HepG2 (cell line): Measurements from ENCODE around the gene RARA. TPM values are rescaled to one million over a fixed set of nuclear protein-coding genes. Genes with fewer than 3 reads are reported as not detected.
A peak's percentile ranks its signal among the peaks of the same experiment; 100 is the strongest.

Experiments
- IKZF1 ChIP-seq: fragments of 450-650 bp; IDR thresholded peaks from 2 replicates; pipeline ENCODE4 v1.7.1; 2016
- MED1 ChIP-seq: sonication (generic); formaldehyde crosslinking; IDR thresholded peaks from 2 replicates; pipeline ENCODE4 v1.4.0; 2020; ENCODE audit warnings: missing genetic modification reagents
- MXI1 ChIP-seq: IDR thresholded peaks from 3 replicates; pipeline ENCODE4 v1.6.1; 2012; ENCODE audit warnings: low read depth, low read length, inconsistent platforms, borderline replicate concordance
- NFKBIZ ChIP-seq: IDR thresholded peaks from 2 replicates; pipeline ENCODE4 v1.6.1; 2018; ENCODE audit warnings: missing genetic modification reagents, missing compliant biosample characterization
- SMC3 ChIP-seq: IDR thresholded peaks from 2 replicates; pipeline ENCODE4 v1.6.1; 2011; ENCODE audit warnings: low read length, improper control_type of control experiment
- SMYD3 ChIP-seq: sonication (generic); formaldehyde crosslinking; IDR thresholded peaks from 2 replicates; pipeline ENCODE4 v1.8.1; 2023; ENCODE audit warnings: mild to moderate bottlenecking, missing genetic modification reagents
- STAT5B ChIP-seq: sonication (generic); formaldehyde crosslinking; IDR thresholded peaks from 2 replicates; pipeline ENCODE4 v1.4.0; 2020; ENCODE audit warnings: missing genetic modification reagents
- TCF7L2 ChIP-seq: IDR thresholded peaks from 2 replicates; pipeline ENCODE4 v1.6.1; 2011; ENCODE audit warnings: mild to moderate bottlenecking, low read depth, low read length, moderate library complexity
- THYN1 ChIP-seq: sonication (generic); formaldehyde crosslinking; IDR thresholded peaks from 2 replicates; pipeline ENCODE4 v1.8.1; 2023; ENCODE audit warnings: low read depth, mild to moderate bottlenecking, moderate library complexity, missing genetic modification reagents, borderline replicate concordance
- U2AF1 ChIP-seq: fragments of 200-400 bp; formaldehyde crosslinking; optimal IDR thresholded peaks from 2 replicates; pipeline ENCODE3; 2017; ENCODE audit warnings: mild to moderate bottlenecking, low read depth, low read length
- ZFP36 ChIP-seq: fragments of 150-350 bp; IDR thresholded peaks from 2 replicates; pipeline ENCODE4 v1.6.1; 2018; ENCODE audit warnings: borderline replicate concordance, low read length, low read depth; ENCODE audit not compliant: partially characterized antibody
- ZNF496 ChIP-seq: sonication (generic); formaldehyde crosslinking; IDR thresholded peaks from 2 replicates; pipeline ENCODE4 v1.8.1; 2023; ENCODE audit warnings: mild to moderate bottlenecking, moderate library complexity, missing genetic modification reagents; ENCODE audit not compliant: insufficient replicate concordance
- ZNF713 ChIP-seq: sonication (generic); formaldehyde crosslinking; IDR thresholded peaks from 2 replicates; pipeline ENCODE4 v1.4.0; 2020; ENCODE audit warnings: mild to moderate bottlenecking, missing genetic modification reagents
- ZNF766 ChIP-seq: sonication (generic); formaldehyde crosslinking; IDR thresholded peaks from 2 replicates; pipeline ENCODE4 v1.5.0; 2020; ENCODE audit warnings: missing genetic modification reagents, borderline replicate concordance
- polyA plus RNA-seq, 8 experiments: library from polyadenylated mRNA; depleted of rRNA in 3 of 8; stranded (reverse) in 7 of 8; unstranded in 1 of 8; fragments of >200 nt; fragmentation: Illumina TruSeq in 4 of 8; extraction: Trizol in 4 of 8; gene quantifications; 2 replicates each; pipeline versions ENCODE4 v1.2.1 to v1.2.3, GENCODE V29; 2011 to 2016; ENCODE audit warnings: low read depth in 4 of 8, missing spikeins in 1 of 8, mixed read lengths in 1 of 8; ENCODE audit not compliant: insufficient read depth in 1 of 8
- total RNA-seq, 5 experiments: library from RNA; depleted of rRNA; stranded (reverse); fragments of >200 nt; fragmentation: Illumina TruSeq; extraction: Trizol; gene quantifications; 2 replicates each; pipeline ENCODE4 v1.2.3, GENCODE V29; 2016; ENCODE audit warnings: low read depth in 1 of 5
- TF ChIP-seq, protein P1 (sequence below): sonication (generic); formaldehyde crosslinking; IDR thresholded peaks from 2 replicates; pipeline ENCODE4 v1.4.0; 2020; ENCODE audit warnings: mild to moderate bottlenecking, missing genetic modification reagents
- TF ChIP-seq, protein P2 (sequence below), 2 experiments: sonication (generic) in 1 of 2; formaldehyde crosslinking in 1 of 2; IDR thresholded peaks; 2 replicates each; pipeline versions ENCODE4 v1.4.0 to v1.6.1; 2016 to 2020; ENCODE audit warnings: borderline replicate concordance in 1 of 2, low read depth in 1 of 2, mild to moderate bottlenecking in 1 of 2, missing genetic modification reagents in 1 of 2

Gene RARA
- total and polyA plus RNA-seq, 2 of the 13 experiments (the other 11 are each of a cell fraction or from before 2014, with no cell fraction given), result 6.4 to 8.6 TPM

DNA sequence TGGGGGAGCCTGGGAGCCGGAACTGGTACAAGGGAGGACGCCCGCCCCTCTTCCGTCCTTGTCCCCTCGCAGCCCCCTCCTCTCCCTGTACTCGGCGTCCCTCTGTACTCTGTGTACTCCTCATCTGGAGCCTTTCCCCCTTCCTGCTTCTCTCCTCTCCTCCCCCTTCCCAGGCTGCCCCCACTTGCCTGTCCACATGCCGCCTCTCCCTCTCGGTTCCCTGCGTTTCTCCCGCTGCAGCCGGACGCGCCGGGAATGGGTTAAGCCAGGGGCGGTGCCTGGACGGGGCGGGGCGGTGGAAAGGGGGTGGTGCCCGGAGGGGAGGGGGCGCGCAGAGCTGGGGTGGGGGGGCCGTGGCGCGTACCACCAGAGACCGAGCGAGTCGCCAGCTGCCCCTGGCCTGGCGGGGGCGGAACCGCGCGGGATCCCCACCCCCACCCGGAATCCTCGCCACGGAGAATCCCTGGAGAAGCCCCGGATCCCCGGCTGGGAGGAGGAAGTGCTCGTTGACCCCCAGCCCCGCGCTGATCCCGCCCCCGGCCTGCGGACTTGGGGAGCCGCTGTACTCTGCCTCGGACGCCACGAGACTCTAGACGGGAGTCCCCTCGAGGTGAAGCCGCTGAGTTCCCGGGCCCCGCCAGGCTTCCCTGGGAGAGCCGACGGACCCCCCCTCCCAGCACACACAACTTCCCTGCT, 33.0 kb downstream of the RARA start (continued):
- TF ChIP-seq THYN1 (no peak), SMYD3 (CRISPR knock-in tag) (no peak), MED1 (CRISPR knock-in tag) (no peak; the same call in 1 of the 2 replicates), ZFP36 (no peak), IKZF1 (no peak), MXI1 (peak; percentile 45; the same call in 1 of the 3 replicates), ZNF496 (CRISPR knock-in tag) (no peak), ZNF713 (CRISPR knock-in tag) (no peak), U2AF1 (no peak), ZNF766 (CRISPR knock-in tag) (no peak), STAT5B (CRISPR knock-in tag) (no peak), NFKBIZ (no peak), TCF7L2 (no peak), SMC3 (no peak)
- TF ChIP-seq, protein P1, sequence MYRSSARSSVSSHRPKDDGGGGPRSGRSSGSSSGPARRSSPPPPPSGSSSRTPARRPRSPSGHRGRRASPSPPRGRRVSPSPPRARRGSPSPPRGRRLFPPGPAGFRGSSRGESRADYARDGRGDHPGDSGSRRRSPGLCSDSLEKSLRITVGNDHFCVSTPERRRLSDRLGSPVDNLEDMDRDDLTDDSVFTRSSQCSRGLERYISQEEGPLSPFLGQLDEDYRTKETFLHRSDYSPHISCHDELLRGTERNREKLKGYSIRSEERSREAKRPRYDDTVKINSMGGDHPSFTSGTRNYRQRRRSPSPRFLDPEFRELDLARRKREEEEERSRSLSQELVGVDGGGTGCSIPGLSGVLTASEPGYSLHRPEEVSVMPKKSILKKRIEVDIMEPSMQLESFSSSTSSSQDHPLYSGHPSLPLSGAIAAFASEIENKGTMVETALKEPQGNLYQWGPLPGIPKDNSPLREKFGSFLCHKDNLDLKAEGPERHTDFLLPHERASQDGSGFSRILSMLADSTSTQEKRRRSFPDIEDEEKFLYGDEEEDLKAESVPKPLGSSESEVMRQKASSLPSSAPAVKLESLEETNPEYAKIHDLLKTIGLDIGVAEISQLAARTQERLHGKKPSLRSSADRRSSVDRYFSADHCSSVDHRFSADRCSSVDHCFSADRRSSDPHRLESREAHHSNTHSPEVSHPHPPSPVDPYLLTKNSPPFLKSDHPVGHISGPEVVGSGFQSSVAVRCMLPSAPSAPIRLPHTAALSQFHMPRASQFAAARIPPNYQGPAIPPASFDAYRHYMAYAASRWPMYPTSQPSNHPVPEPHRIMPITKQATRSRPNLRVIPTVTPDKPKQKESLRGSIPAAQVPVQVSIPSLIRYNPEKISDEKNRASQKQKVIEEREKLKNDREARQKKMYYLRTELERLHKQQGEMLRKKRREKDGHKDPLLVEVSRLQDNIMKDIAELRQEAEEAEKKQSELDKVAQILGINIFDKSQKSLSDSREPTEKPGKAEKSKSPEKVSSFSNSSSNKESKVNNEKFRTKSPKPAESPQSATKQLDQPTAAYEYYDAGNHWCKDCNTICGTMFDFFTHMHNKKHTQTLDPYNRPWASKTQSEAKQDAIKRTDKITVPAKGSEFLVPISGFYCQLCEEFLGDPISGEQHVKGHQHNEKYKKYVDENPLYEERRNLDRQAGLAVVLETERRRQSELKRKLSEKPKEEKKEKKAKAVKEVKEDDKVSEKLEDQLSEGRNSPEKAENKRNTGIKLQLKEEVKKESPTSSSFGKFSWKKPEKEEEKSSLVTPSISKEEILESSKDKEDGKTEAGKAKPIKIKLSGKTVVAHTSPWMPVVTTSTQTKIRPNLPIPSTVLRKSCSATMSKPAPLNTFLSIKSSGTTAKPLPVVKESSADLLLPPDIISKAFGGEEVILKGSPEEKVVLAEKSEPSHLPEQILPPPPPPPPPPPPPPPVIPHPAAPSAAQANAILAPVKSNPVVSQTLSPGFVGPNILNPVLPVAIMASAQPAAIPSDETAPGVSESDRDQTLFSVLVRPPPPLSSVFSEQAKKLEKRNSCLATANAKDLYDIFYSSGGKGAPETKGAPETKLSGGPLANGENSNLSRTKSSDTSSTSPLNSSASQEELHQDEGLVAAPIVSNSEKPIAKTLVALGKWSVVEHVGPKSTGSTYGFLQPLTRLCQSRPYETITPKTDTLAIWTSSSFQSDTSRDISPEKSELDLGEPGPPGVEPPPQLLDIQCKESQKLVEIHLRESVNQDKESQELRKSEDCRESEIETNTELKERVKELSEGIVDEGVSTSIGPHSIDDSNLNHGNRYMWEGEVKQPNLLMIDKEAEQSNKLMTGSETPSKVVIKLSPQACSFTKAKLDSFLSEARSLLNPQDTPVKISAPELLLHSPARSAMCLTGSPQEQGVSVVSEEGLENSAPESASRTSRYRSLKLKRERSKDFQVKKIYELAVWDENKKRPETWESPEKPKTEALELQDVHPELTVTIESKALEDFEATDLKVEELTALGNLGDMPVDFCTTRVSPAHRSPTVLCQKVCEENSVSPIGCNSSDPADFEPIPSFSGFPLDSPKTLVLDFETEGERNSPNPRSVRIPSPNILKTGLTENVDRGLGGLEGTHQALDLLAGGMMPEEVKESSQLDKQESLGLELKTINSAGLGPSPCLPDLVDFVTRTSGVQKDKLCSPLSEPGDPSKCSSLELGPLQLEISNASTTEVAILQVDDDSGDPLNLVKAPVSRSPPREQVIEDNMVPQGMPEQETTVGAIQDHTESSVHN (CRISPR knock-in tag), result no peak
- TF ChIP-seq, protein P2, sequence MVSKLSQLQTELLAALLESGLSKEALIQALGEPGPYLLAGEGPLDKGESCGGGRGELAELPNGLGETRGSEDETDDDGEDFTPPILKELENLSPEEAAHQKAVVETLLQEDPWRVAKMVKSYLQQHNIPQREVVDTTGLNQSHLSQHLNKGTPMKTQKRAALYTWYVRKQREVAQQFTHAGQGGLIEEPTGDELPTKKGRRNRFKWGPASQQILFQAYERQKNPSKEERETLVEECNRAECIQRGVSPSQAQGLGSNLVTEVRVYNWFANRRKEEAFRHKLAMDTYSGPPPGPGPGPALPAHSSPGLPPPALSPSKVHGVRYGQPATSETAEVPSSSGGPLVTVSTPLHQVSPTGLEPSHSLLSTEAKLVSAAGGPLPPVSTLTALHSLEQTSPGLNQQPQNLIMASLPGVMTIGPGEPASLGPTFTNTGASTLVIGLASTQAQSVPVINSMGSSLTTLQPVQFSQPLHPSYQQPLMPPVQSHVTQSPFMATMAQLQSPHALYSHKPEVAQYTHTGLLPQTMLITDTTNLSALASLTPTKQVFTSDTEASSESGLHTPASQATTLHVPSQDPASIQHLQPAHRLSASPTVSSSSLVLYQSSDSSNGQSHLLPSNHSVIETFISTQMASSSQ (IDR thresholded peaks at IDR 0.05; ENCODE audit: low read depth), result no peak
- TF ChIP-seq, protein P2 (CRISPR knock-in tag; IDR thresholded peaks at IDR 0.05; ENCODE audit: borderline replicate concordance), result no peak
